Activated T-cell treated with anti-CD3 and anti-CD28 coated beads for 24 hours (primary cell): ENCODE results near the gene MYL5.
"Not testable (repeated sequence)": the region's sequence is repeated elsewhere in the genome, so short reads cannot be mapped to it uniquely, and the experiment has no call there.

ENCODE experiments used
- DNase-seq: peaks from one replicate; pipeline ENCODE4 v3.0.0-alpha.2; 2020; ENCODE audit warnings: low read depth

Gene MYL5

DNA sequence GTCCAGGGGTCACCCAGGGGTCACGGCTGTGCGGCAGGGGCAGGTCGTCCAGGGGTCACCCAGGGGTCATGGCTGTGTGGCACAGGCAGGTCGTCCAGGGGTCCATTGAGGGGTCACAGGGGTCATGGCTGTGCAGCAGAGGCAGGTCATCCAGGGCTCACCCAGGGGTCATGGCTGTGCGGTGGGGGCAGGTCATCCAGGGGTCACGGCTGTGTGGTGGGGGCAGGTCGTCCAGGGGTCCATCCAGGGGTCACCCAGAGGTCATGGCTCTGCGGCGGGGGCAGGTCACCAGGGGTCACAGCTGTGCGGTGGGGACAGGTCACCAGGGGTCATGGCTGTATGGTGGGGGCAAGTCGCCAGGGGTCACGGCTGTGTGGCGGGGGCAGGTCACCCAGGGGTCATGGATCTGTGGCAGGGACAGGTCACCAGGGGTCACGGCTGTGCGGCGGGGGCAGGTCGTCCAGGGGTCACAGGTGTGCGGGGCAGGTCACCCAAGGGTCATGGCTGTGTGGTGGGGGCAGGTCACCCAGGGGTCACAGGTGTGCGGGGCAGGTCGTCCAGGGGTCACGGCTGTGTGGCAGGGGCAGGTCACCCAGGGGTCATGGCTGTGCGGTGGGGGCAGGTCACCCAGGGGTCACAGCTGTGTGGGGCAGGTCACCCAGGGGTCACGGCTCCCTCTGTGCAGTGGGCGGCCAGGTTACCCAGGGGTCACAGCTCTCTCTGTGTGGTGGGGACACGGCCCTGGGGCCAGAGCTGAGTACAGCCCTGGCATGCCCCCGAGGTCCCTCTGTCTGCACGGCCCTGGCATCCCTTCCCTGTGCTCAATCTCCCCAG lies 16.3 kb upstream of the MYL5 start:
- DNase-seq: no peak

DNA sequence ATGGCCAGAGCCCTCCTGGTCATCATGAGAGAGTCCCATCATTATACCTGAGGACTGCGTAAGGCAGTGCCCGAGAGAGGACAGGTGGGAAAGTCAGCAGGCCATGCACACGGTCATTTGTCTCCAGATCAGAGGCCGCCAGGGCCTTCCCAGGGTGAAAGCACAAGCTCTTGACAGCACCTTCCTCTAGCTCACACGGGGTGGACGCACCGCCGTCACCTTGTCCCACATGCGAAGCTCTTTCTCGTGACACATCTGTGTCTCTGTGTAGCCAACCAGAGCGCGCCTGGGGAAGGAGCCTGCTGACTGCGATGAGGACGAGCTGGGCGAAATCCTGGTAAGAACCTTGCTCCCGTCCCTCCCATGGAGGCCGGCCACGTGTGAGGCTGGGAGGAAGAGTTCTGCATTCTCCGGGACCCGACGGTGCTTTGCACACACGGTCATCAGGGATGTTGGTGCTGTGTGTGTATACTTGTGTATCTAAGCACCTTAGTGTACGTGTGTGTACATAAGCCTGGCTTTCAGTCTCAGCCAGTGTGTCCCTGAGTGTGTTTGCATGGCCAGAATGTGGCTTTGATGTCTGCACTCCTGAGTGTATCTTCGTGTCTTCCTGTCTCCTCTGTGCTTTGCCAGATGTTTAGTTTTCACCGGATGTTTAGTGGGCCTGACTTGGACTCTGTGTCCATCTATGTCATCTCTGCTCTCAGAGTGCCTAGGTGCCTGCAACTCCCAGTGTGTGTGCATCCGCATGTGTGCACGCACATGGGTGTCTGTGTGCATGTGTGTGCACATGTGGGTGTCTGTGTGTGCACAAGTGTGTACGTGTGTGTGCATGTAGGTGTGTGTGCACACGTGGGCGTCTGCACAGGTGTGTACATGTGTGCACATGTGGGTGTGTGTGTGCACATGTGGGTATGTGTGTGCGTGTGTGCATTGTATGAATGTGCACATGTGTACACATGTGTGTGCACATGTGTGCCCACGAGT lies 15.4 kb upstream of the MYL5 start:
- no peak for DNase-seq

DNA sequence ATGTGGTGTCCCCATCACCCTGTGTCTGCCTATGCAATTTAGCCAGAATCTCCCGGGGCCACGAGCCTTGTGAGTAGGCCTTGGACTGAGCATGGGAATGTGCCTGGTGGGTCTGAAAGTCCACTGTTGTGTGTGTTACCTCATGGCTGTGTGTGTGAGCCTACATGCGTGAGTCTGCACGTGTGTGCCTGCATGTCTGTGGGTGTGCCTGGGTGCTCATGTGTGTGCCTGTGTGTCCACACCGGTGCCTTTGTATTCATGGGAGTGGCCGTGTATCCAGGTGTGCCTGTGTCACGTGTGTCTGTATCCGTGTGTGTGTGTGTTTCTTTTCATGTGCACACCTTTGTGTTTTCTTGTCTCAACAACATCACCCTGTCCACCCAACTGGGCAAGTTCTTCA lies 14.5 kb upstream of the MYL5 start:
- DNase-seq: no peak

DNA sequence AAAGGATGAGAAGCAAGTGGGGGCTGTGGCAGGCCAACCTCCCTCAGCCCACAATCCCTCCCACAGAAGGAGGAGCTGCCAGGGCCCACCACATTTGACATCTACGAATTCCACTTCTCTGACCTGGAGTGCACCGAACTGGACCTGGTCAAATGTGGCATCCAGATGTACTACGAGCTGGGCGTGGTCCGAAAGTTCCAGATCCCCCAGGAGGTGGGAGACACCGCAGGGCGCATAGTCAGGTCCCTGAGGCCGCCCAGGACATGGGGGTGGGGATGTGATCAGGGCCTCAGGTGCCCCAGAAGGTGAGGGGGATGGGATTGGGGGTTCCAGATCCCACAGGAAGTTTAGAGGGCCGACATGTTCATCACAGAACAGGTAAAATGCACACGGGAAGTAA lies 13.9 kb upstream of the MYL5 start:
- no peak for DNase-seq

DNA sequence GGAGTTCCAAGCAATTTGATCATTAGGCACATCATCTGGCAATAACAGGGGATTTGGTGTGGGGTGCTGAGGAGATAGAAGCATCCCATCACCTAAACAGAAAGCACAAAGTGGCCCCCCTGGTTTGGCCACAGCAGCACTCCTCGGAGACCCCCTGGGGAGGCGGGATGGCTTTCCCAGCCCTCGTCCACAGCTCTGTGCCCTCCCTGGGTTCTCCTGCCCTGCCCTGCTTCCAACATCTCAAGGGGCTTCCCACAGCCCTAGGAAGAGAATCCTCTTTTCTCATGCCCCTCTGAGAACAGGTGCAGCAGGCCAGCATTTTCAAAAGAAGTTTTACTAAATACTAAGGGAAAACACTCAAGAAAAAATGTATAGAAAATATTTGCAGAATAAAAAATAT lies 13.1 kb upstream of the MYL5 start:
- DNase-seq: no peak

DNA sequence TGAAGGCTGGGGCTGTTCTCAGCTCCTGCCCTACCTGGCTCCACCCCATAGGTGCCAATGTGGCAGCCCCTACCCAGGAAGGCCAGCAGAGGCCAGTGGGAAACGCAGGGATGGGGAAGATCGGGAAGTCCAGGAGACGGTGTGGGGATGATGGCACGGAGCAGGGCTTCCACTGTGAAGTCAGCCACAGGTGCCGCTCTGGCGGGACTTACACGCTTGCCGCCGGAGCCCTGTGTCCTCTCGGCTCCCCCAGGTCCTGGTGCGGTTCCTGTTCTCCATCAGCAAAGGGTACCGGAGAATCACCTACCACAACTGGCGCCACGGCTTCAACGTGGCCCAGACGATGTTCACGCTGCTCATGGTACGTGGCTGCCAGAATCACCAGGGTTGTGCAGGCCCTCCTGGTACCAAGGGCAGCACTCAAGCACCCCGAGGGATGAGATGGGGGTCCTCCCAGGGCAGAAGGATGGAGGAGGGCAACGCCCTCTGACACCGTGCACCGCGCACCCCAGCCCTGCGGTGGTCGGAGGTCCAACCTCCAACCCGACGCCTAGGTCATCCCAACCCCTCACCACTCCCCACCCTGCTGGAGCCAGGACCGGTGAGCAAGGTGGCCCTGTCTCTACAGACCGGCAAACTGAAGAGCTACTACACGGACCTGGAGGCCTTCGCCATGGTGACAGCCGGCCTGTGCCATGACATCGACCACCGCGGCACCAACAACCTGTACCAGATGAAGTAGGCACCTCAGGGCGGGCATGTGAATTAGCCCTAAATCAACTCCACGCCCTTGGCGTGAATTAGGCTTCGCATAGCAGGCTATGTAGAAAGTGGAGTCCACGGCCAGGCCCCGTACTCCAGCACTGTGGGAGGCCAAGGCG lies 12.2 kb upstream of the MYL5 start:
- DNase-seq: no peak

DNA sequence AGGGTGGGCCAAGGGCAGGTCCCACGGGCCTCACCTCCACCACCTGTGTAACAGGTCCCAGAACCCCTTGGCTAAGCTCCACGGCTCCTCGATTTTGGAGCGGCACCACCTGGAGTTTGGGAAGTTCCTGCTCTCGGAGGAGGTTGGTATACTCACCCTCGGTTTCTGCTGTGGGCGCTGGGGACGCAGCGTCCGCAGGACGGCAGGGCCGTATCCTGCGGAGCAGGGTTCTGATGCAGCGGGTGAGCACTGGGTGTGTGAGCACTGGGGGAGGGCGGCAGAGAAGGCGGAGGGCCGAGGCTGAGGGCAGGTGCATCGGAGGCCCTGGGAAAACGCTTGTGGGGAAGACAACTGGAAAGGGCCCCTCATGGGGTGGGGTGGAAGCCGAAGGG lies 11.3 kb upstream of the MYL5 start:
- no peak for DNase-seq

DNA sequence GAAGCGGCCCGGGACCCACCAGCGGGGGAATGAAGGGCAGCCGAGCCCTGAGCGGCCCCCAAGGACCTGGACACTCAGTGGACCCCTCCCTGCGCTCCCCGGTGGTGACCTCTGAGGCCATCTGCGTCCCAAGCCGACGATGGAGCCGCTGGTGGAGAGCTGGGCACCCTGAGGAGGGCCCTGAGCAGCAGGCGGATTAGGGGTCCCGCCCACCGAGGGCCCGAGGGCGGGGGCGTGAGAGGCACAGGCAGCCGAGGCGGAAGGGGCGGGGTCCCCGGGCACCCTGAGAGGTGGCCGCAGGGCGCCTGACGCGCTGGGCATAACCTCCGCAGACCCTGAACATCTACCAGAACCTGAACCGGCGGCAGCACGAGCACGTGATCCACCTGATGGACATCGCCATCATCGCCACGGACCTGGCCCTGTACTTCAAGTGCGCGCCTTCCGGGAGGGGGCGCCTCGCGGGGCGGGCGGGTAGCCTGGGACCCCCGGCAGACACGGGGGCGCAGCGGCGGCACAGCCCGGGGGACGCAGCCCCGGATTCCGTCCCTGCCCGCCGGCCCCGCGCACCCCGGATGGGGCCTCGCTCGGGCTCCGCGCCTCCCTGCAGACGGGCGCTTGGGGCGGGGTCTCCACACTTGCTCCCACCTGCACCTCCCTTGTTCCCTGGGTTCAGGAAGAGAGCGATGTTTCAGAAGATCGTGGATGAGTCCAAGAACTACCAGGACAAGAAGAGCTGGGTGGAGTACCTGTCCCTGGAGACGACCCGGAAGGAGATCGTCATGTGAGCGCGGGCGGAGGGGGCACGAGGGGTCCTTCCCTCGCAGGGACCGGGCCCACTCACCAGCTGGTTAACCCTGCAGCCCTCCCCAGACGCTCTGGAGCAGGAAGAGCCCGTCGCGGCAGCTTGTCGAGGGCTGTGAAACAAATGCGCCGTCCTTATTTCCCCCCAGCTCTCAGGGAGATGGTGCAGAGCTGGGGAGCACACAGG lies 10.6 kb upstream of the MYL5 start:
- DNase-seq: peak; percentile 66

DNA sequence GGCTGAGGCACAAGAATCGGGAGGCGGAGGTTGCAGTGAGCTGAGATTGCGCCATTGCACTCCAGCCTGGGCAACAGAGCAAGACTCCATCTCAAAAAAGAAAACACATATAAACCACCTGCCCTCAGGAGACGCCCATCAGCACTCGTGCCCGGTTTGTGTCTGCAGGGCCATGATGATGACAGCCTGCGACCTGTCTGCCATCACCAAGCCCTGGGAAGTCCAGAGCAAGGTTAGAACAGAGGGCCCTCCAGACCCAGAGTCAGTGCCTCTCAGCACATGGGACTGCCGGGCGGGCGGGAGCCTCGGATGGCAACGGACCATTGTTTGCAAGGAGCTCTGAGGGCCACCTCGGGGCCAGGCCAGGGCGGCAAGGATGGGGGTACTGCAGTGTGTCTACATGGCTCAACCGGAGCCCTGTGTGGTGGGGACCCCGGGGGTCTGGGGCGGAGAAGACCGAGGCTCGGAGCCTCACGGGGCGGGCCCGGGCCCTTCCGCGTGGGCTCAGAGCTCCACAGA lies 9.6 kb upstream of the MYL5 start:
- no peak for DNase-seq

DNA sequence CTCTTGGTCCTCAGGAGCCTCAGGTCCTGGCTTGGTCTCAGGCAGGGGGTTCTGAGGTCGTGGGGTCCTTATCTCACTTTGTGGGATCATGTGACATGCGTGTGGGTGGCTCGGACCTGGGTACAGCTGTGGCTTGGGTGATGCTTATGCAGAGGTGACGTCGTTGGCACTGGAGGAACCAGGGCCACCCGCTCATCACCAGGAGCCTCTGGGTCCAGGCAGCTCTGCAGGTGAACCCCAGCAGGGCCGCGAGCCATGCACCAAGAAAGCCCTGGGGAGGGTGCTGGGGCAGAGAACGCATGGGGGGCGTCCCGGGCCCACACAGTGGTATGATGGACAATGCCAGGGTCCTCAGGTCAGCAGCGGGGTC lies 9.0 kb upstream of the MYL5 start:
- no peak for DNase-seq

DNA sequence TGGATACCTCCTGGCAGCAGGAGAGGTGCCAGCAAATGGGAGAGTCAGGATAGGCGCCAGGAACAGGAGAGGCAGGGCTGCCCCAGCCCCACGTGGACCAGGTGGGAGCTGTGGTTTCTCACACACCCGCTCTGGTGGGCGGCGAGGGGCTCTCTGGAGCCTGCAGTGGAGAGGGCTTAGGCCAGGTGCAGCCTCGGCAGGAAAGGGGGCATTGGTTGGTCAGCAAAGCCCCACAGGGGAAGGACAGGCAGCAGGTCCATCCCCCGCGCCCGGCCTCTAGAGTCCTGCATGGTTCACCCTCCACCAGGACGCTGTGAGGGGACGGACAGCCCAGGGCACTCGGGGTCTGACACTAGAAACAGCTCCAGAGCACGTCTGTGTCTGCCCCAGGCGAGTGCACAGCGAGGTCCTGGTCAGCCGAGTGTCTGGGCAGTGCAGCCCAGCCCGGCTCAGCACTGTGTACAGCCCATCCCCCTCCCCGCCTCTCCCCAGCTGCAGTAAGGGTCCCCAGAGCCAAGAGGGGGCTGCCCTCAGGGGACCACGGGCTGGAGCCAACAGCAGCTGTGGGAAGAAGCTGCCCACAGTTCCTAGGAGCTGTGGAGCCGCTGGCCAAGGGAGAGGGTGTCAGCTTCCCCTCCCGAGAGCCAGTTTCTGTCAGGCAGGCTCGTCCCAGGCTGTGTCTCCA lies 8.4 kb upstream of the MYL5 start:
- no peak for DNase-seq

DNA sequence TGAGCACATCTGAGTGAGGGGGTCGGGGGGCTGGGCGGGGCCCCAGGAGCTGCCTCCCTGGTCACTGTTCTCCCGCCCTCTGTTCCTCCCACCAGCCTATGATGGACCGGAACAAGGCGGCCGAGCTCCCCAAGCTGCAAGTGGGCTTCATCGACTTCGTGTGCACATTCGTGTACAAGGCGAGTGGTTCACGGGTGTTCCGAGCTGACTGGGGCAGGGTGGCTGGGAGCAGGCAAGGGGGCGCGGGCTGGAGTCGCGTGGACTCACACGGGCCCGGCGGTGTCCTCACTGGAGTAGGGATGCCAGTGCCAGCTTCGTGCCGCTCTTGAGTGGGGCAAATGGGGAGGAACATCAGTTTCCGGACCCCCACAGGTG lies 7.9 kb upstream of the MYL5 start:
- no peak for DNase-seq

DNA sequence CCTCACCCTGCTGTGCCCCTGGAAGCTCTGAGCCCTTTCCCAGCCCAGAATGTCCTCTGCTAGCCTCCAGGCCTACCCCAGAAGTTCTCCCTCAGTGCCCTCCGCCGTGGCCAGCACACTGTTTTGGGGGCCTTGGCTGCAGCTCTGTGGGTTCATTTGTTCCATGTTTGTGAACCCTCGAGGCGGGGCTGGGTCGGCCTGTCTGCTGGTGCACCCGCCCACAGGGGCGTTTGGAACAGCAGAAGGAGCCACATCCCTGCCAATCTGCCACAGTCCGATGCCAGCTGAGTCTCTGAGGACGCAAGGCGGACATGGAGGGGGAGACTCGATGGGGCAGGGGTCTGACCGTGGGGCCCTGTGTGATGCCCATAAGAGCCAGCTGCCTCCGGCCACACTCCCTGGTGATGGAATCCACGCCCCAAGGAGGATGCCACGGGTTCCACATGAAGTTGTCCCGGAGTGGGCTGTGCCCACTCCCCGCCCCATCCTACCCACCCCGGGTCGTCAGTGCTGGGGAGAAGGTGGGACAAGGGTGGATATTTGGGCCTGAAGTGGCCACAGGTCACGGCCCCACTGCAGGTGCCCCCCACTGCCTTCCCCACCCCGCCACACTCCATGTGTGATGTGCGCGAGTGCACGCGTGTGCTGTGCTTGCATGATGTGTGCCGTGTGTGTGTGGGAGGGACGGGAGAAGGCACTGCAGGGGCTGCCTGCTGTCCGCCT lies 7.4 kb upstream of the MYL5 start:
- DNase-seq: no peak

DNA sequence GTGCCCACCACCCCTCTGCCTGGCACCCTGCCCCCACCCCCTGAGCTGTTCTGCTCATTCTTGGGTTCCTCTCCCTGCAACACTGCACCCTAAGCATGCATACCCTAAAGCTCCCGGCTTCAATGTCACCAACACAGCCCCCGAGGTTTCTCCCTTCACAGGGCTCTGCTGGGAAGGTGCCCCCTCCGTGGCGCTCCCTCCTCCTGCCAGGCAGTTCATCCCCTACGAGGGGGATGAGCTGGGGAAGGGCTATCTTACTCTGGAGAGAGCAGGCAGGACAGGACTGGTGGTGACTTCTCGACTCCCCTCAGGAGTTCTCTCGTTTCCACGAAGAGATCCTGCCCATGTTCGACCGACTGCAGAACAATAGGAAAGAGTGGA lies 6.8 kb upstream of the MYL5 start:
- no peak for DNase-seq

DNA sequence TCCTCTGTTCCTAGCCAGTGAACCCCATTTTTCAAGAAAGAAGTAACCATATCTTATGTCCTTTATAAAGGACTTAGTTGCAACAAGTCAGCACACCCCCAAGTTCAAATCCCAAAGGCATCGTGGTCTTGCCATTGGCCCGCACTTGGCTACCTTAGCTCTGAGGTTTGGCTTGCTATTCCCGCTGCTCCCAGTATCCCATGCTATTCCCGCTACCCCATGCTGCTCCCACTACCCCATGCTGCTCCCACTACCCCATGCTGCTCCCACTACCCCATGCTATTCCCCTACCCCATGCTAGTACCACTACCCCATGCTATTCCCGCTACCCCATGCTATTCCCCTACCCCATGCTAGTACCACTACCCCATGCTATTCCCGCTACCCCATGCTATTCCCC lies 6.1 kb upstream of the MYL5 start:
- DNase-seq: not testable (repeated sequence)

DNA sequence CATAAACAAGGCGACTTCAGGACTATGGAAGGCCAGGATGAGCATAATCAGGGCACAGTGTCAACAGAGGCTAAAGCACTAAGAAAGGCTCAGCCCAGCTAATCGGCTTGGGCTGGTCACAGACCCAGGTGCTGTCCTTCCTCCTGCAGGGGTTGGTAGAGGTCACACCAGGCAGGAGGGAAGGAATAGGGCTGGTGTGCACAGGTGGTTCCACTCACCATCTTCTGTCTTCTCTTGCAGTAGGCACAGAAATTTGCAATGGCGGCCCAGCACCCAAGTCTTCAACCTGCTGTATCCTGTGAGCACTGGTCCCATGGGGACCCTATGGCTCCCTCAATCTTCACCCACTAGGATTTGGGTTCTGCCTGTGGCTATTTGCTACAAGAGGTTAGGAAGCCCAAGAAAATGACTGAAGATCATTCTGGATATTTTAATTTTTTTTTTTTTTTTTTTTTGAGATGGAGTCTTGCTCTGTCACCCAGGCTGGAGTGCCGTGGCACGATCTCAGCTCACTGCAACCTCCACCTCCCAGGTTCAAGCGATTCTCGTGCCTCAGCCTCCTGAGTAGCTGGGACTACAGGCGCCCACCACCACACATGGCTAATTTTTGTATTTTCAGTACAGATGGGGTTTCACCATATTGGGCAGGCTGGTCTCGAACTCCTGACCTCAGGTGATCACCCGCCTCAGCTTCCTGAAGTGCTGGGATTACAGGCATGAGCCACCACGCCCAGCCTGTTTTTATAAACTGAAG lies 4.4 kb upstream of the MYL5 start:
- not testable (repeated sequence) for DNase-seq

DNA sequence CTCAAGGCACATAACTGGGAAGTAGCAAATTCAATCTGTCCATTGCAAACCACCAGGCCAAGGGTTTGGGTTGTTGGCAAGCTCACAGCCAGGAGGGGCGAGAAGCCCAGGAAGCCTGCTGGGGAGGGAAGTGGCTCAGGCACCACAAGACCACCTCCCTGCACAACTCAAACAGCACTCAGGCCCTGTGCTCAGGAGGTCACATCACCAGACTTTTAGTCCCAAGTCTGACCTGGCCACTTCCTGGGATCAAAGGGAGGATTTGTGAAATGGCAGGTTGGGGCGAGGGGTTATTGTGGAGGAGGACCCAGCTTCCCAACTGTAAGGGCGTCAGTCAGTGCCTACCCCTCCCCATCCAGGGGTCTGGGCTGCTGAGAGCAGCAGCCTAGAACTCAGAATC lies 2.6 kb upstream of the MYL5 start:
- no peak for DNase-seq

DNA sequence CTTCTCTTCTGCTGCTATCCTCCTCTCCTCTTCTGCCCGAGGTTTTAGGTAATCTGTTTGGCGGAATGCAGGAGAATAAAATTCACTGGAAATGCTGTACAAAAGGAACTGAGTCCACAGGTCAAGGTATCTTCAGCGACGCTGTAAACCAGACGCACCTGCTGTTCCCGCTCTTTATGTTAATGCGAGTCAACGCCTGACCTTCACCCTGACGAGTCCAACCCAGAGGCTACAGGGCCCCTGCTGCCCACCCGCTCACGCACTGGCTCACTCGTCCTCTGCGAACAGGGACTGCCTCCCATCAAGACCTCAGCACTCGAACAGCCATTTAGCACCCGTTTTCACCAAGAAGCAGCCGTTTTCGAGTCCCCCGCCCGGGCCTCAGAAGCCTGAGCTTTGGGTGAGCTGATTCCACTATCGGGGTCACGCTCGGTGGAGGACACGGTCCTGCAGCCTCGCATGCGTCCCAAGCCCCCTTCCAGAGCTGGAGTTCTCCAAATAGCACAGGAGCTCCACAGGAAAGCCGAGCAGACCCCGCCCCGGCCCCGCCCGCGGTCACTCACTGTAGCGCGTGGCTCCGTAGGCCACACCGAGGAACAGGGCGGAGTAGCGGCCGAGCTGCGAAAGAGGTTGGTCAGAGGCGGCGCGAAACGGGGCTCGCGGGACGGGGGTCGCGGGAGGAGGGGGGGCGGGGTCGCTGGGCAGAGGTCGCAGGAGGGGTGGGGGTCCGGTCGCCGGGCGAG lies 822 bp upstream of the MYL5 start:
- no peak for DNase-seq
